K562 (cell line): ENCODE data around the gene HEATR1. TPM values are rescaled to one million over a fixed set of nuclear protein-coding genes. Genes with fewer than 3 reads are reported as not detected.

ENCODE experiments used
- ATAC-seq: fragments of 200-7000 bp; cut with Tn5 transposase; 3 replicates; pipeline ENCODE4 v1.9.1; 2020; ENCODE audit warnings: moderate library complexity
- BruUV-seq: library from RNA; stranded (reverse); fragments of 400-500 nt; replicated peaks from 2 replicates; lab custom pipeline; 2021; lab: Mats Ljungman, UMichigan
- CTCF ChIA-PET: fragments of 300-600 bp; formaldehyde crosslinking; extraction: SDS; loops from one replicate; lab custom pipeline; 2021; ENCODE audit warnings: low intra/inter-chr PET ratio; lab: Yijun Ruan, JAX
- POLR2A ChIA-PET: fragments of 300-600, 350-650 bp; sonication (Branson Sonifier 250); formaldehyde crosslinking; extraction: SDS; loops from one replicate; lab custom pipeline; 2021; ENCODE audit warnings: antibody characterized with exemption, inconsistent platforms; lab: Yijun Ruan, JAX
- DNase-seq, 4 experiments: peaks; one replicate each; pipeline versions ENCODE4 v3.0.0 to v3.0.0-alpha.2; 2011 to 2018; ENCODE audit warnings: low spot score in 3 of 4, mixed read lengths in 3 of 4; ENCODE audit errors: extremely low read depth in 1 of 4
- FAIRE-seq: peaks from 2 replicates; lab custom pipeline; 2011; peaks lifted over from hg19 to GRCh38; lab: Jason Lieb, UNC
- H2AFZ ChIP-seq: 2 replicates; pipeline ENCODE4 v1.6.0; 2011; ENCODE audit warnings: low read depth, low read length, control low read depth, inconsistent platforms
- H3K27ac ChIP-seq: fragments of 200-600 bp; 3 replicates; pipeline ENCODE4 v1.8.0; 2011; ENCODE audit warnings: low read depth, mild to moderate bottlenecking, control low read depth, inconsistent platforms, low read length, moderate library complexity, mixed read lengths; ENCODE audit errors: extremely low read depth
- H3K27me3 ChIP-seq, 2 experiments: fragments of 300-600 bp in 1 of 2; 2 replicates in 1 of 2; 3 replicates in 1 of 2; pipeline versions ENCODE4 v1.6.0 to v1.8.0; 2011; ENCODE audit warnings: inconsistent platforms in 2 of 2, low read length in 2 of 2, mild to moderate bottlenecking in 1 of 2, mixed read lengths in 1 of 2, moderate library complexity in 1 of 2; ENCODE audit not compliant: control insufficient read depth in 2 of 2, insufficient read depth in 2 of 2
- H3K36me3 ChIP-seq: fragments of 300-600 bp; 3 replicates; pipeline ENCODE4 v1.8.0; 2011; ENCODE audit warnings: mild to moderate bottlenecking, low read length, inconsistent platforms; ENCODE audit not compliant: control insufficient read depth, insufficient read depth
- H3K4me1 ChIP-seq, 2 experiments: fragments of 200-600 bp in 1 of 2; replicated peaks in 1 of 2; 2 replicates in 1 of 2; 3 replicates in 1 of 2; pipeline versions ENCODE4 v1.5.1 to v1.8.0; 2011; ENCODE audit warnings: inconsistent platforms in 2 of 2, low read length in 2 of 2, mild to moderate bottlenecking in 1 of 2, mixed read lengths in 1 of 2, moderate library complexity in 1 of 2; ENCODE audit not compliant: control insufficient read depth in 2 of 2, insufficient read depth in 2 of 2
- H3K4me2 ChIP-seq: 2 replicates; pipeline ENCODE4 v1.6.1; 2011; ENCODE audit warnings: low read length, control low read depth, inconsistent platforms, mixed read lengths; ENCODE audit not compliant: insufficient read depth
- H3K4me3 ChIP-seq: fragments of 200-600 bp; sonication (generic), shearing (Covaris generic); 2 replicates; pipeline ENCODE4 v1.5.1; 2016; ENCODE audit warnings: control low read depth, inconsistent platforms
- H3K79me2 ChIP-seq: fragments of 200-600 bp; 3 replicates; pipeline ENCODE4 v1.8.0; 2011; ENCODE audit warnings: low read length, inconsistent platforms; ENCODE audit not compliant: control insufficient read depth, insufficient read depth
- H3K9ac ChIP-seq, 2 experiments: 2 replicates each; pipeline versions ENCODE4 v1.6.0 to v1.6.1; 2011; ENCODE audit warnings: low read depth in 2 of 2, low read length in 2 of 2, control low read depth in 1 of 2, inconsistent platforms in 1 of 2, mild to moderate bottlenecking in 1 of 2, mixed read lengths in 1 of 2; ENCODE audit not compliant: insufficient read depth in 1 of 2
- H3K9me1 ChIP-seq: one replicate; pipeline ENCODE4 v1.6.0; 2011; ENCODE audit warnings: inconsistent platforms, mild to moderate bottlenecking, low read length, moderate library complexity; ENCODE audit not compliant: control insufficient read depth, insufficient read depth
- H3K9me3 ChIP-seq: replicated peaks from 2 replicates; pipeline ENCODE4 v1.5.1; 2011; ENCODE audit warnings: low read depth, low read length, inconsistent platforms; ENCODE audit not compliant: control insufficient read depth, insufficient read depth
- H4K20me1 ChIP-seq: replicated peaks from 2 replicates; pipeline ENCODE4 v1.6.1; 2011; ENCODE audit warnings: low read length, inconsistent platforms, mixed read lengths; ENCODE audit not compliant: control insufficient read depth, insufficient read depth
- ARID3A ChIP-seq: IDR thresholded peaks from 2 replicates; pipeline ENCODE4 v1.6.1; 2012; ENCODE audit warnings: low read depth, low read length, improper control_type of control experiment, borderline replicate concordance
- ARNT ChIP-seq, 2 experiments: fragments of 450-650 bp; IDR thresholded peaks; 2 replicates each; pipeline ENCODE4 v1.6.1; 2016; ENCODE audit warnings: mild to moderate bottlenecking in 1 of 2
- CEBPG ChIP-seq, 3 experiments: fragments of 200-800 bp in 1 of 3; sonication (Bioruptor generic) in 1 of 3; sonication (generic) in 1 of 3; formaldehyde crosslinking in 1 of 3; IDR thresholded peaks in 2 of 3; conservative IDR thresholded peaks in 1 of 3; 2 replicates each; pipeline versions ENCODE4 v1.6.1 to v1.8.0; 2016 to 2022; ENCODE audit warnings: missing compliant biosample characterization in 2 of 3, missing genetic modification characterization in 2 of 3, mild to moderate bottlenecking in 1 of 3, missing genetic modification reagents in 1 of 3
- CREBBP ChIP-seq: IDR thresholded peaks from one replicate; pipeline ENCODE4 v1.6.1; 2012; ENCODE audit warnings: low read depth, mild to moderate bottlenecking, control low read depth, inconsistent platforms, low read length
- FOXA3 ChIP-seq, 2 experiments: fragments of 450-650 bp in 1 of 2; sonication (generic) in 1 of 2; formaldehyde crosslinking; IDR thresholded peaks in 1 of 2; conservative IDR thresholded peaks in 1 of 2; 2 replicates each; pipeline versions ENCODE4 v1.4.0 to v1.8.0; 2020 to 2022; ENCODE audit warnings: mild to moderate bottlenecking in 2 of 2, missing genetic modification reagents in 1 of 2
- GTF2E2 ChIP-seq: fragments of 200-800 bp; sonication (Bioruptor generic); IDR thresholded peaks from 2 replicates; pipeline ENCODE4 v1.6.1; 2016; ENCODE audit warnings: missing genetic modification characterization, missing compliant biosample characterization
- KAT7 ChIP-seq: sonication (generic); formaldehyde crosslinking; IDR thresholded peaks from 2 replicates; pipeline ENCODE4 v1.8.0; 2022; ENCODE audit warnings: missing genetic modification reagents, mild to moderate bottlenecking, borderline replicate concordance
- KLF1 ChIP-seq: fragments of 450-650 bp; IDR thresholded peaks from 2 replicates; pipeline ENCODE4 v1.6.1; 2016; ENCODE audit warnings: missing genetic modification characterization, missing compliant biosample characterization
- NFE2 ChIP-seq: IDR thresholded peaks from 2 replicates; pipeline ENCODE4 v1.6.1; 2014; ENCODE audit warnings: antibody characterized with exemption, low read depth
- POLR2G ChIP-seq: fragments of 200-400 bp; formaldehyde crosslinking; IDR thresholded peaks from 2 replicates; pipeline ENCODE4 v1.6.1; 2017; ENCODE audit warnings: low read depth, mild to moderate bottlenecking, antibody characterized with exemption, low read length, moderate library complexity
- POU5F1 ChIP-seq: fragments of 150-350 bp; IDR thresholded peaks from 2 replicates; pipeline ENCODE4 v1.6.1; 2014; ENCODE audit warnings: borderline replicate concordance, low read length, low read depth, mild to moderate bottlenecking; ENCODE audit not compliant: partially characterized antibody
- RBM22 ChIP-seq: fragments of 200-400 bp; formaldehyde crosslinking; IDR thresholded peaks from 2 replicates; pipeline ENCODE4 v1.6.1; 2018; ENCODE audit warnings: low read length, low read depth; ENCODE audit not compliant: poor library complexity, severe bottlenecking
- SFPQ ChIP-seq: fragments of 200-400 bp; formaldehyde crosslinking; IDR thresholded peaks from 2 replicates; pipeline ENCODE4 v1.6.1; 2017; ENCODE audit warnings: mild to moderate bottlenecking, low read depth, low read length, moderate library complexity
- THAP7 ChIP-seq: fragments of 250-450 bp; sonication (Bioruptor Pico); IDR thresholded peaks from 2 replicates; pipeline ENCODE4 v1.5.0; 2021
- TRIM24 ChIP-seq, 2 experiments: fragments of 450-650 bp; IDR thresholded peaks; 2 replicates each; pipeline ENCODE4 v1.6.1; 2016
- ZFPM2 ChIP-seq: fragments of 250-450 bp; sonication (Bioruptor Pico); IDR thresholded peaks from 2 replicates; pipeline ENCODE4 v1.5.1; 2022; ENCODE audit warnings: mild to moderate bottlenecking
- WGBS: fragments of 100-300 bp; shearing (Covaris generic); methylation state at CpG from one replicate; pipeline ENCODE4 v1.1.6; 2016; ENCODE audit warnings: low coverage, mixed read lengths; ENCODE audit not compliant: insufficient coverage; ENCODE audit errors: missing lambda C conversion rate; 5-methylcytosine and 5-hydroxymethylcytosine counted together
- in situ Hi-C: fragments of 300-500 bp; cut with MboI; formaldehyde crosslinking; loops from 4 replicates; pipeline ENCODE4 v1.15.0; 2018; ENCODE audit warnings: inconsistent platforms, mixed read lengths
- intact Hi-C: fragments of 100-400 bp; cut with micrococcal nuclease; formaldehyde crosslinking; loops from 2 replicates; pipeline ENCODE4 v1.14.2; 2022
- polyA plus RNA-seq, 8 experiments: library from polyadenylated mRNA; depleted of rRNA in 4 of 8; stranded (reverse) in 5 of 8; unstranded in 3 of 8; fragments of >200 nt; fragmentation: Nextera tagmentation in 2 of 8; fragmentation: Illumina TruSeq in 1 of 8; extraction: Ambion mirVana in 2 of 8; extraction: Trizol in 1 of 8; gene quantifications; 2 replicates each; pipeline versions ENCODE4 v1.2.1 to v1.2.3, GENCODE V29; 2011 to 2014; ENCODE audit warnings: inconsistent platforms in 1 of 8, missing spikeins in 1 of 8
- total RNA-seq, 7 experiments: library from RNA; depleted of rRNA in 6 of 7; stranded (reverse); fragments of >200 nt in 6 of 7; fragmentation: Illumina TruSeq in 2 of 7; extraction: Trizol in 2 of 7; gene quantifications; 2 replicates each; pipeline versions ENCODE4 v1.2.1 to v1.2.3, GENCODE V29; 2011 to 2021; ENCODE audit warnings: low replicate concordance in 1 of 7

Gene HEATR1
- total and polyA plus RNA-seq, 9 of the 15 experiments (the other 6 are each of a cell fraction or from before 2014, with no cell fraction given) = 28.3 to 108 (median 50.9) TPM

- ChIA-PET POLR2A (no interaction called here), CTCF (no interaction called here)
- BruUV-seq = no TSS peak
- Histone ChIP-seq H3K27me3 (no peaks in the 10 kb centered on the region), H3K27ac (no peak overlapping the region), H3K9me3 (no peaks in the 10 kb centered on the region), H3K79me2 (no peaks in the 10 kb centered on the region), H3K4me3 (no peak overlapping the region), H3K9ac (no peak overlapping the region), H3K9me1 (no peaks in the 10 kb centered on the region), H3K36me3 (no peaks in the 10 kb centered on the region), H3K4me1 (peaks cover 3% of the 10 kb centered on the region in 2 experiments; a peak in 2 of 5 replicates), H4K20me1 (no peaks in the 10 kb centered on the region), H3K4me2 (no peak overlapping the region), H2AFZ (0 out of 2 replicates have a peak overlapping the region, but pooled peaks have one; percentile 26)
- WGBS = 60% methylated on average over 4 of the region's 4 CpGs
- in situ Hi-C loops (no loop called here), intact Hi-C loops (loop anchor here (10.0 kb wide), 1 partner anchor 869 kb away; no protein-coding TSS in a partner anchor)
- ATAC-seq (no peak), FAIRE-seq (no peak), DNase-seq (no peak)
- TF ChIP-seq POLR2G (no peak), FOXA3 (CRISPR knock-in tag; conservative IDR thresholded peaks at IDR 0.05 in 1 of 2, IDR thresholded peaks at IDR 0.05 in 1 of 2) (no peak), CREBBP (no peak), ARNT (IDR thresholded peaks at IDR 0.05) (no peak), KLF1 (tag) (no peak), TRIM24 (IDR thresholded peaks at IDR 0.05) (no peak), CEBPG (CRISPR knock-in tag; IDR thresholded peaks at IDR 0.05) (no peak), CEBPG (tag; conservative IDR thresholded peaks at IDR 0.05 in 1 of 2, IDR thresholded peaks at IDR 0.05 in 1 of 2) (no peak), KAT7 (CRISPR knock-in tag) (no peak), RBM22 (no peak), NFE2 (no peak), SFPQ (no peak), ZFPM2 (CRISPR knock-in tag) (no peak), POU5F1 (no peak), THAP7 (CRISPR knock-in tag) (no peak), ARID3A (no peak), GTF2E2 (tag) (no peak)
Observed at GRCh38 chr1:236515443-236515958, 88.8 kb downstream of the HEATR1 start.
